Measurements from ENCODE around the gene TP53BP1.

Gene TP53BP1

DNA sequence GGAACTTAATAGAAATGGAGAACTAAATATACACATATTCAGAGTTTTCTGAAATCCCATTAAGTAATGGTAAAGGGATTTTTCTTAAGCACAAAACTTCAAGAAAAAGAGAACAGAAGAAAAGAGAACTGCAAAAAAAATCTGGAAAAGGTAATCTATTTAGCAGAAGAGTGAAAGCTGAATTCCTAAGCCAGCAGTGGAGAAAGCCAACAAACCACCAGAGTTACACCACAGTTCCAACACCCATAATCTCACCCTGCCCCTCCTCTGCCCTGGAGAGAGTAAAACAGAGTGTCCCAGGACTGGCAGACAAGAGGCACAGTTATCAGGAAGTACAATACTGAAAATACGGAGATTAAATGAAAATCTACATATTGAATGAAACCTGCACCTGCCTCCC, 29.4 kb downstream of the TP53BP1 start:
- TF ChIP-seq, protein P1, sequence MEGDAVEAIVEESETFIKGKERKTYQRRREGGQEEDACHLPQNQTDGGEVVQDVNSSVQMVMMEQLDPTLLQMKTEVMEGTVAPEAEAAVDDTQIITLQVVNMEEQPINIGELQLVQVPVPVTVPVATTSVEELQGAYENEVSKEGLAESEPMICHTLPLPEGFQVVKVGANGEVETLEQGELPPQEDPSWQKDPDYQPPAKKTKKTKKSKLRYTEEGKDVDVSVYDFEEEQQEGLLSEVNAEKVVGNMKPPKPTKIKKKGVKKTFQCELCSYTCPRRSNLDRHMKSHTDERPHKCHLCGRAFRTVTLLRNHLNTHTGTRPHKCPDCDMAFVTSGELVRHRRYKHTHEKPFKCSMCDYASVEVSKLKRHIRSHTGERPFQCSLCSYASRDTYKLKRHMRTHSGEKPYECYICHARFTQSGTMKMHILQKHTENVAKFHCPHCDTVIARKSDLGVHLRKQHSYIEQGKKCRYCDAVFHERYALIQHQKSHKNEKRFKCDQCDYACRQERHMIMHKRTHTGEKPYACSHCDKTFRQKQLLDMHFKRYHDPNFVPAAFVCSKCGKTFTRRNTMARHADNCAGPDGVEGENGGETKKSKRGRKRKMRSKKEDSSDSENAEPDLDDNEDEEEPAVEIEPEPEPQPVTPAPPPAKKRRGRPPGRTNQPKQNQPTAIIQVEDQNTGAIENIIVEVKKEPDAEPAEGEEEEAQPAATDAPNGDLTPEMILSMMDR (conservative IDR thresholded peaks at IDR 0.05; ENCODE audit: low read length), result no peak
- peak; percentile 70 for DNase-seq (ENCODE audit: low read depth)
- no peak overlapping the region for H3K4me3 ChIP-seq (ENCODE audit: low read length)

- H3K4me3 ChIP-seq (ENCODE audit: low read length), result no peak overlapping the region
- TF ChIP-seq, protein P1 (conservative IDR thresholded peaks at IDR 0.05; ENCODE audit: low read length), result no peak
- no peak for DNase-seq (ENCODE audit: low read depth)
Observed at GRCh38 chr15:43449981-43450380, 43.0 kb downstream of the TP53BP1 start.

DNA sequence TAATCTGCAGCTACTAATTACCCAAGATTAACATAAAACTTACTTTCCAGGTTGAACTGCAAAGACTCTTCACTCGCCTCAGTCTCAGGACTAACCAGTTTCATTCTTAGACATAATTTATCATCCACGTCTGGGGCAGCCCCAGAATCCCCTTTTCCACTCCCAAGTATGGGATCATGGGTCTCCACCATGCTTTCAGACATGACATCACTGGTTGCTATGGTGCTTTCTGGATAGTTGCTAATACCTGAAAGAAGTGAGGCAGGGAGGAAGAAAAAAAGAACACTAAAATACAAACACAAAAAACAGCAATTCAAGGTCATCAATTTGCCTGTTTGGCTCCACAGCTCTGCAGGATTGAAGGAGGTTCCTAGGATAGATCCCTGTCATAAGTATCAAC, 46.6 kb downstream of the TP53BP1 start:
- H3K4me3 ChIP-seq (ENCODE audit: low read length), result no peak overlapping the region
- TF ChIP-seq, protein P1 (conservative IDR thresholded peaks at IDR 0.05; ENCODE audit: low read length), result no peak
- DNase-seq (ENCODE audit: low read depth), result no peak

GRCh38 chr15:43441316-43441715, 51.6 kb downstream of the TP53BP1 start:
- H3K4me3 ChIP-seq (ENCODE audit: low read length), result no peak overlapping the region
- DNase-seq (ENCODE audit: low read depth), result peak; percentile 64
- TF ChIP-seq, protein P1 (conservative IDR thresholded peaks at IDR 0.05; ENCODE audit: low read length), result no peak

DNA sequence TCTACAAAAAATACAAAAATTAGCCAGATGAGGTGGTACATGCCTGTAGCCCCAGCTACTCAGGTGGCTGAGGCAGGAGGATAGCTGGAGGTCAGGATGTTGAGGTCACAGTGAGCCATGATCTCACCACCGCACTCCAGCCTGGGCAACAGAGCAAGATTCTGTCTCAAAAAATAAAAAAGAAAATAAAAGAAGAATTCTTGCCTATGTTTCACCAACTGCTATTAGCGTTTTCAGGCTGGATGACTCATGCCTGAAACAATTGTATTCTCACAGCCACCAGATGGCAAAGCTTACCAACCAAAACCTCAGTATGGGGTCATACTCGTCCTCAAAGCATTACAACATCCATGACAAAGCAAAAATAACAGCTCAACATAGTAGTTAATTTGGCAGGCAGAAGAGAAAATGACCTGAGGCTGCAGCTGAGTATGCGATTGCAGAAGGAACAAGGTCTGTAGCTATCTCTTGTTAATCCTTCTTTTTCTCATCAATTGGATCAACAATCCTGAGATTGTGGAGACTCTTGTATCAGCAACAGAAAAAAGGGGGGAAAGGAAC, 52.2 kb downstream of the TP53BP1 start:
- DNase-seq (ENCODE audit: low read depth), result peak; percentile 98
- no peak overlapping the region for H3K4me3 ChIP-seq (ENCODE audit: low read length)
- TF ChIP-seq, protein P1 (conservative IDR thresholded peaks at IDR 0.05; ENCODE audit: low read length), result peak; percentile 61

DNA sequence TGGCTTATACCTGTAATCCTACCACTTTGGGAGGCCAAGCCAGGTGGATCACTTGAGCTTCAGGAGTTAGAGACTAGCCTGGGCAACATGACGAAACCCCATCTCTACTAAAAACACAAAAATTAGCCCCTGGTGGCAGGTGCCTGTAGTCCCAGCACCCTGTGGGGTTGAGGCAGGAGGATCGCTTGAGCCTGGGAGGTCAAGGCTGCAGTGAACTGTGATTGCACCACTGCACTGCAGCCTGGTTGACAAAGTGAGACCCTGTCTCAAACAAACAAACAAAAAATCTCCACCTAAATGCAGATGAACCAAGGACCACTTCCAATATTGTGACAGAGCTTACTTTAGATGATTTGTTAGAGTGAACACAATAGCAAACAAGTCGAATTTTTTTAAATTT, 53.7 kb downstream of the TP53BP1 start:
- TF ChIP-seq, protein P1 (conservative IDR thresholded peaks at IDR 0.05; ENCODE audit: low read length), result no peak
- no peak overlapping the region for H3K4me3 ChIP-seq (ENCODE audit: low read length)
- no peak for DNase-seq (ENCODE audit: low read depth)

DNA sequence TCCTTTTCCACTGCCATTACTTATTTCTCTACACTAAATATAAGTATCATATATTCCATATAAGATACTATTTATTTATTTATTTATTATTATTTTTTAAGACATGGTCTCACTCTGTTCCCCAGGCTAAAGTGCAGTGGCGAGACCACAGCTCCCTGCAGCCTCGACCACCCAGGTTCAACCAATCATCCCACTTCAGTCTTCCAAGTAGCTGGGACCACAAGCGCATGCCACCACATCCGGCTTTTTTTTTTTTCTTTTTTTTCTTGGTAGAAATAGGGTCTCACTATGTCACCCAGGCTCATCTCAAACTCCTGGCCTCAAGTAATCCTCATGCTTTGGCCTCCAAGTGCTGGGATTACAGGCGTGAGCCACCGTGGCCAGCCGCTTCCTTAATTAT, 56.6 kb downstream of the TP53BP1 start:
- TF ChIP-seq, protein P1 (conservative IDR thresholded peaks at IDR 0.05; ENCODE audit: low read length), result no peak
- no peak for DNase-seq (ENCODE audit: low read depth)
- no peak overlapping the region for H3K4me3 ChIP-seq (ENCODE audit: low read length)
